HCT116 (cell line): ENCODE results near the gene LDLR. TPM values are rescaled to one million over a fixed set of nuclear protein-coding genes. Genes with fewer than 3 reads are reported as not detected.

Experiments
- ATAC-seq: fragments of 200-7000 bp; cut with Tn5 transposase; 2 replicates; pipeline ENCODE4 v1.9.1; 2020; ENCODE audit warnings: mild to moderate bottlenecking, moderate library complexity
- BruUV-seq: library from RNA; stranded (reverse); fragments of 400-500 nt; replicated peaks from 2 replicates; lab custom pipeline; 2021; lab: Mats Ljungman, UMichigan
- CTCF ChIA-PET: fragments of 300-600 bp; sonication (Branson Sonifier 250); formaldehyde crosslinking; loops from one replicate; lab custom pipeline; 2021; ENCODE audit warnings: antibody characterized with exemption; lab: Charles Lee
- POLR2A ChIA-PET: fragments of 300-600, 350-600 bp; sonication (Branson Sonifier 250); formaldehyde crosslinking; loops from one replicate; lab custom pipeline; 2021; ENCODE audit warnings: antibody characterized with exemption; lab: Charles Lee
- RAD21 ChIA-PET, 2 experiments: fragments of 300-600 bp; sonication (Branson Sonifier 250); formaldehyde crosslinking; loops; one replicate each; lab custom pipeline; 2023; ENCODE audit warnings: low total read pairs in 2 of 2; ENCODE audit not compliant: uncharacterized antibody in 2 of 2, unreplicated experiment in 2 of 2, low non-redundant PET in 1 of 2; lab: Charles Lee
- DNase-seq: peaks from one replicate; pipeline ENCODE4 v3.0.0-alpha.2; 2010; ENCODE audit warnings: low read depth, low spot score
- H2AFZ ChIP-seq: fragments of 200-600 bp; shearing (Covaris generic), sonication (generic); 2 replicates; pipeline ENCODE4 v1.6.1; 2017; ENCODE audit warnings: low read depth, mixed run types, mixed read lengths, antibody characterized with exemption, low read length; ENCODE audit not compliant: poor library complexity, severe bottlenecking
- H3K27ac ChIP-seq: 2 replicates; pipeline ENCODE4 v1.5.1; 2012; ENCODE audit warnings: low read depth, low read length
- H3K27me3 ChIP-seq: fragments of 200-600 bp; sonication (generic); 2 replicates; pipeline ENCODE4 v1.6.1; 2016; ENCODE audit warnings: mixed run types, low read length, mixed read lengths; ENCODE audit not compliant: insufficient read depth
- H3K36me3 ChIP-seq, 2 experiments: fragments of 200-500 bp in 1 of 2; fragments of 200-600 bp in 1 of 2; sonication (Bioruptor generic) in 1 of 2; sonication (generic) in 1 of 2; 2 replicates each; pipeline versions ENCODE4 v1.5.1 to v1.6.1; 2014 to 2016; ENCODE audit warnings: low read length in 2 of 2, inconsistent platforms in 1 of 2, mixed read lengths in 1 of 2, mixed run types in 1 of 2; ENCODE audit not compliant: insufficient read depth in 2 of 2, control insufficient read depth in 1 of 2
- H3K4me1 ChIP-seq, 2 experiments: fragments of 200-600 bp in 1 of 2; sonication (generic) in 1 of 2; 2 replicates each; pipeline versions ENCODE4 v1.5.1 to v1.6.1; 2012 to 2017; ENCODE audit warnings: low read length in 2 of 2, inconsistent platforms in 1 of 2, mild to moderate bottlenecking in 1 of 2, mixed read lengths in 1 of 2, mixed run types in 1 of 2, moderate library complexity in 1 of 2; ENCODE audit not compliant: insufficient read depth in 2 of 2, control insufficient read depth in 1 of 2
- H3K4me2 ChIP-seq: fragments of 200-600 bp; sonication (generic); 2 replicates; pipeline ENCODE4 v1.6.1; 2017; ENCODE audit warnings: mixed run types, low read length, mixed read lengths
- H3K4me3 ChIP-seq, 2 experiments: fragments of 200-600 bp in 1 of 2; sonication (generic) in 1 of 2; replicated peaks in 1 of 2; 2 replicates each; pipeline ENCODE4 v1.5.1; 2011 to 2016; ENCODE audit warnings: low read length in 2 of 2, control low read depth in 1 of 2, low read depth in 1 of 2, mild to moderate bottlenecking in 1 of 2, mixed read lengths in 1 of 2, mixed run types in 1 of 2
- H3K79me2 ChIP-seq: fragments of 200-600 bp; sonication (generic); 2 replicates; pipeline ENCODE4 v1.6.1; 2017; ENCODE audit warnings: mild to moderate bottlenecking, mixed run types, low read length, moderate library complexity, mixed read lengths; ENCODE audit not compliant: insufficient read depth
- H3K9ac ChIP-seq: fragments of 200-600 bp; sonication (generic); 2 replicates; pipeline ENCODE4 v1.6.1; 2016; ENCODE audit warnings: low read length, mixed read lengths
- H3K9me2 ChIP-seq: fragments of 200-600 bp; sonication (generic), shearing (Covaris generic); 2 replicates; pipeline ENCODE4 v1.6.1; 2017; ENCODE audit warnings: mixed run types, mild to moderate bottlenecking, moderate library complexity; ENCODE audit not compliant: insufficient read depth
- H3K9me3 ChIP-seq, 2 experiments: fragments of 200-500 bp in 1 of 2; fragments of 200-600 bp in 1 of 2; sonication (Bioruptor generic) in 1 of 2; sonication (generic) in 1 of 2; 2 replicates each; pipeline ENCODE4 v1.6.1; 2014 to 2017; ENCODE audit warnings: low read length in 2 of 2, mixed read lengths in 2 of 2, inconsistent platforms in 1 of 2, low read depth in 1 of 2, mild to moderate bottlenecking in 1 of 2, mixed run types in 1 of 2, moderate library complexity in 1 of 2; ENCODE audit not compliant: control insufficient read depth in 1 of 2, insufficient read depth in 1 of 2
- H4K20me1 ChIP-seq: fragments of 200-600 bp; sonication (generic), shearing (Covaris generic); 2 replicates; pipeline ENCODE4 v1.6.1; 2017; ENCODE audit warnings: mixed run types, mild to moderate bottlenecking, moderate library complexity; ENCODE audit not compliant: insufficient read depth
- CBX3 ChIP-seq: IDR thresholded peaks from 2 replicates; pipeline ENCODE4 v1.6.1; 2012; ENCODE audit warnings: low read depth
- CEBPB ChIP-seq: IDR thresholded peaks from 2 replicates; pipeline ENCODE4 v1.6.1; 2012; ENCODE audit warnings: low read depth
- EGR1 ChIP-seq: IDR thresholded peaks from 2 replicates; pipeline ENCODE4 v1.6.1; 2012; ENCODE audit warnings: low read depth
- ELF1 ChIP-seq: IDR thresholded peaks from 2 replicates; pipeline ENCODE4 v1.6.1; 2012; ENCODE audit warnings: low read depth, borderline replicate concordance
- EZH2phosphoT487 ChIP-seq: fragments of 200-600 bp; IDR thresholded peaks from 2 replicates; pipeline ENCODE4 v1.6.1; 2018; ENCODE audit warnings: antibody characterized with exemption, borderline replicate concordance
- JUND ChIP-seq: IDR thresholded peaks from 2 replicates; pipeline ENCODE4 v1.6.1; 2012
- POLR2A ChIP-seq: IDR thresholded peaks from 2 replicates; pipeline ENCODE4 v1.7.0; 2011; ENCODE audit warnings: borderline replicate concordance; ENCODE audit not compliant: insufficient read depth, insufficient read length; ENCODE audit errors: extremely low read depth
- POLR2AphosphoS5 ChIP-seq: IDR thresholded peaks from 2 replicates; pipeline ENCODE4 v1.6.1; 2011; ENCODE audit warnings: mild to moderate bottlenecking, low read depth, low read length, moderate library complexity
- REST ChIP-seq: IDR thresholded peaks from 2 replicates; pipeline ENCODE4 v1.6.1; 2012; ENCODE audit warnings: low read depth
- SIN3A ChIP-seq: IDR thresholded peaks from 2 replicates; pipeline ENCODE4 v1.6.1; 2012; ENCODE audit warnings: low read depth
- SP1 ChIP-seq: IDR thresholded peaks from 2 replicates; pipeline ENCODE4 v1.6.1; 2012; ENCODE audit warnings: low read depth
- TCF7L2 ChIP-seq: IDR thresholded peaks from 2 replicates; pipeline ENCODE4 v1.7.0; 2011; ENCODE audit warnings: borderline replicate concordance, inconsistent platforms; ENCODE audit not compliant: insufficient read depth, insufficient read length; ENCODE audit errors: extremely low read depth
- YY1 ChIP-seq: IDR thresholded peaks from 2 replicates; pipeline ENCODE4 v1.6.1; 2011; ENCODE audit warnings: low read length, low read depth, moderate library complexity, mild to moderate bottlenecking; ENCODE audit not compliant: insufficient replicate concordance; ENCODE audit errors: extremely low read depth
- ZBTB33 ChIP-seq: IDR thresholded peaks from 2 replicates; pipeline ENCODE4 v1.6.1; 2011; ENCODE audit warnings: mild to moderate bottlenecking, low read length, moderate library complexity; ENCODE audit not compliant: insufficient replicate concordance; ENCODE audit errors: extremely low read depth
- ZFX ChIP-seq: fragments of 450-650 bp; IDR thresholded peaks from 2 replicates; pipeline ENCODE4 v1.6.1; 2017
- intact Hi-C: fragments of 100-400 bp; cut with micrococcal nuclease; formaldehyde crosslinking; loops from 2 replicates; pipeline ENCODE4 v1.10.0; 2022
- total RNA-seq: library from RNA; stranded (reverse); gene quantifications from one replicate; pipeline ENCODE4 v1.2.1, GENCODE V29; 2021; ENCODE audit not compliant: unreplicated experiment
- TF ChIP-seq, protein P1 (sequence below), 3 experiments: fragments of 200-600 bp in 1 of 3; sonication (generic) in 1 of 3; IDR thresholded peaks in 2 of 3; conservative IDR thresholded peaks in 1 of 3; 2 replicates each; pipeline ENCODE4 v1.5.1; 2012 to 2017; ENCODE audit warnings: low read depth in 2 of 3, low read length in 2 of 3, antibody characterized with exemption in 1 of 3, borderline replicate concordance in 1 of 3, control low read depth in 1 of 3, mild to moderate bottlenecking in 1 of 3, mixed read lengths in 1 of 3, mixed run types in 1 of 3, moderate library complexity in 1 of 3; ENCODE audit not compliant: insufficient read depth in 1 of 3

Gene LDLR
- total RNA-seq, 1 experiment from 2014 or later = 92.4 TPM

- Histone ChIP-seq H3K27me3 (no peaks in the 10 kb centered on the region), H3K9ac (no peak overlapping the region), H4K20me1 (no peaks in the 10 kb centered on the region; the same call in 1 of the 2 replicates), H3K4me3 (no peak overlapping the region), H3K9me3 (no peaks in the 10 kb centered on the region), H3K36me3 (peaks cover 68 to 69% of the 10 kb centered on the region in 2 experiments), H3K4me1 (no peaks in the 10 kb centered on the region), H2AFZ (no peak overlapping the region), H3K9me2 (no peaks in the 10 kb centered on the region), H3K27ac (no peak overlapping the region), H3K79me2 (peaks cover 19% of the 10 kb centered on the region; the same call in 1 of the 2 replicates), H3K4me2 (no peak overlapping the region)
- TF ChIP-seq ZFX (no peak), CBX3 (no peak), REST (no peak), ZBTB33 (no peak), YY1 (no peak), TCF7L2 (no peak), EGR1 (no peak), POLR2AphosphoS5 (no peak), SP1 (no peak), ELF1 (no peak), EZH2phosphoT487 (no peak), CEBPB (no peak), JUND (no peak), POLR2A (no peak), SIN3A (no peak)
- TF ChIP-seq, protein P1, sequence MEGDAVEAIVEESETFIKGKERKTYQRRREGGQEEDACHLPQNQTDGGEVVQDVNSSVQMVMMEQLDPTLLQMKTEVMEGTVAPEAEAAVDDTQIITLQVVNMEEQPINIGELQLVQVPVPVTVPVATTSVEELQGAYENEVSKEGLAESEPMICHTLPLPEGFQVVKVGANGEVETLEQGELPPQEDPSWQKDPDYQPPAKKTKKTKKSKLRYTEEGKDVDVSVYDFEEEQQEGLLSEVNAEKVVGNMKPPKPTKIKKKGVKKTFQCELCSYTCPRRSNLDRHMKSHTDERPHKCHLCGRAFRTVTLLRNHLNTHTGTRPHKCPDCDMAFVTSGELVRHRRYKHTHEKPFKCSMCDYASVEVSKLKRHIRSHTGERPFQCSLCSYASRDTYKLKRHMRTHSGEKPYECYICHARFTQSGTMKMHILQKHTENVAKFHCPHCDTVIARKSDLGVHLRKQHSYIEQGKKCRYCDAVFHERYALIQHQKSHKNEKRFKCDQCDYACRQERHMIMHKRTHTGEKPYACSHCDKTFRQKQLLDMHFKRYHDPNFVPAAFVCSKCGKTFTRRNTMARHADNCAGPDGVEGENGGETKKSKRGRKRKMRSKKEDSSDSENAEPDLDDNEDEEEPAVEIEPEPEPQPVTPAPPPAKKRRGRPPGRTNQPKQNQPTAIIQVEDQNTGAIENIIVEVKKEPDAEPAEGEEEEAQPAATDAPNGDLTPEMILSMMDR (IDR thresholded peaks at IDR 0.05 in 2 of 3, conservative IDR thresholded peaks at IDR 0.05 in 1 of 3; ENCODE audit: borderline replicate concordance in 1 of 3, insufficient read depth in 1 of 3, low read depth in 2 of 3, low read length in 2 of 3) = no peak
- intact Hi-C loops = no loop called here
- ChIA-PET POLR2A (no interaction called here), CTCF (no interaction called here), RAD21 (no interaction called here)
- no TSS peak for BruUV-seq
- DNase-seq = no peak
- no peak for ATAC-seq
These were observed 26.7 kb downstream of the LDLR start for GRCh38 chr19:11115895-11116446.
